HEK293 (cell line): ENCODE data around the gene TC2N.

ENCODE experiments used
- CTCF ChIA-PET: fragments of 350-600 bp; formaldehyde crosslinking; extraction: SDS; loops from one replicate; lab custom pipeline; 2021; ENCODE audit warnings: antibody characterized with exemption; lab: Yijun Ruan, JAX
- POLR2A ChIA-PET: fragments of 300-600 bp; formaldehyde crosslinking; extraction: SDS; loops from one replicate; lab custom pipeline; 2020; ENCODE audit warnings: antibody characterized with exemption, inconsistent platforms; lab: Yijun Ruan, JAX
- H3K27ac ChIP-seq: fragments of 200-500 bp; sonication (Bioruptor generic); 2 replicates; pipeline ENCODE4 v1.5.1; 2014; ENCODE audit warnings: low read depth, low read length, control low read depth, inconsistent platforms; ENCODE audit errors: extremely low read depth
- H3K36me3 ChIP-seq, 2 experiments: fragments of 200-500 bp in 1 of 2; sonication (Bioruptor generic) in 1 of 2; 1 replicate in 1 of 2; 2 replicates in 1 of 2; pipeline ENCODE4 v1.5.1; 2014 to 2017; ENCODE audit warnings: inconsistent platforms in 2 of 2, low read length in 2 of 2; ENCODE audit not compliant: control insufficient read depth in 2 of 2, insufficient read depth in 1 of 2
- H3K4me1 ChIP-seq: fragments of 200-500 bp; sonication (Bioruptor generic); 2 replicates; pipeline ENCODE4 v1.5.1; 2014; ENCODE audit warnings: mild to moderate bottlenecking, low read length, inconsistent platforms; ENCODE audit not compliant: control insufficient read depth, insufficient read depth
- H3K4me3 ChIP-seq: 2 replicates; pipeline ENCODE4 v1.5.1; 2011; ENCODE audit warnings: low read depth, mild to moderate bottlenecking, control low read depth, low read length, moderate library complexity
- H3K9me3 ChIP-seq: fragments of 200-500 bp; sonication (Bioruptor generic); 2 replicates; pipeline ENCODE4 v1.5.1; 2014; ENCODE audit warnings: low read depth, low read length, inconsistent platforms; ENCODE audit not compliant: control insufficient read depth, insufficient read depth
- BCL6B ChIP-seq: fragments of 450-650 bp; formaldehyde crosslinking; IDR thresholded peaks from 2 replicates; pipeline ENCODE4 v1.5.1; 2017; ENCODE audit warnings: missing biosample characterization, missing genetic modification characterization
- EGR2 ChIP-seq: fragments of 450-650 bp; formaldehyde crosslinking; IDR thresholded peaks from 2 replicates; pipeline ENCODE4 v1.5.1; 2016; ENCODE audit warnings: low read depth, missing biosample characterization, missing genetic modification characterization
- GLI2 ChIP-seq: fragments of 450-650 bp; formaldehyde crosslinking; IDR thresholded peaks from 2 replicates; pipeline ENCODE4; 2017; ENCODE audit warnings: missing biosample characterization, missing genetic modification characterization, low read depth, borderline replicate concordance
- GLI4 ChIP-seq: fragments of 450-650 bp; formaldehyde crosslinking; IDR thresholded peaks from 2 replicates; pipeline ENCODE4 v1.5.1; 2016; ENCODE audit warnings: missing biosample characterization, missing genetic modification characterization
- OVOL3 ChIP-seq: fragments of 450-650 bp; formaldehyde crosslinking; IDR thresholded peaks from 2 replicates; pipeline ENCODE4 v1.5.1; 2016; ENCODE audit warnings: missing biosample characterization, missing genetic modification characterization
- PRDM1 ChIP-seq: fragments of 450-650 bp; formaldehyde crosslinking; IDR thresholded peaks from 2 replicates; pipeline ENCODE4; 2016; ENCODE audit warnings: missing biosample characterization, missing genetic modification characterization
- TSHZ1 ChIP-seq: fragments of 450-650 bp; formaldehyde crosslinking; IDR thresholded peaks from 2 replicates; pipeline ENCODE4 v1.5.1; 2016; ENCODE audit warnings: missing biosample characterization, missing genetic modification characterization, borderline replicate concordance
- ZFP69B ChIP-seq: fragments of 450-650 bp; formaldehyde crosslinking; IDR thresholded peaks from 2 replicates; pipeline ENCODE4 v1.5.1; 2016; ENCODE audit warnings: missing biosample characterization, missing genetic modification characterization
- ZNF138 ChIP-seq: fragments of 450-650 bp; formaldehyde crosslinking; IDR thresholded peaks from 2 replicates; pipeline ENCODE4 v1.5.1; 2016; ENCODE audit warnings: missing biosample characterization, missing genetic modification characterization, borderline replicate concordance
- ZNF211 ChIP-seq: fragments of 450-650 bp; formaldehyde crosslinking; IDR thresholded peaks from 2 replicates; pipeline ENCODE4 v1.5.1; 2016; ENCODE audit warnings: low read depth, missing biosample characterization, missing genetic modification characterization
- ZNF221 ChIP-seq: fragments of 450-650 bp; formaldehyde crosslinking; IDR thresholded peaks from 2 replicates; pipeline ENCODE4 v1.5.1; 2017; ENCODE audit warnings: missing biosample characterization, missing genetic modification characterization, borderline replicate concordance
- ZNF223 ChIP-seq: fragments of 450-650 bp; formaldehyde crosslinking; IDR thresholded peaks from 2 replicates; pipeline ENCODE4 v1.5.1; 2016; ENCODE audit warnings: missing biosample characterization, missing genetic modification characterization
- ZNF266 ChIP-seq: fragments of 450-650 bp; formaldehyde crosslinking; IDR thresholded peaks from 2 replicates; pipeline ENCODE4 v1.5.1; 2016; ENCODE audit warnings: missing biosample characterization, missing genetic modification characterization, low read depth
- ZNF391 ChIP-seq: fragments of 450-650 bp; formaldehyde crosslinking; IDR thresholded peaks from 2 replicates; pipeline ENCODE4 v1.5.1; 2016; ENCODE audit warnings: low read depth, missing biosample characterization, missing genetic modification characterization, borderline replicate concordance
- ZNF426 ChIP-seq: fragments of 450-650 bp; formaldehyde crosslinking; IDR thresholded peaks from 2 replicates; pipeline ENCODE4 v1.5.1; 2017; ENCODE audit warnings: missing biosample characterization, missing genetic modification characterization, mild to moderate bottlenecking, inconsistent platforms, moderate library complexity
- ZNF510 ChIP-seq: fragments of 450-650 bp; formaldehyde crosslinking; IDR thresholded peaks from 2 replicates; pipeline ENCODE4 v1.5.1; 2018; ENCODE audit warnings: mild to moderate bottlenecking, missing genetic modification characterization, missing biosample characterization; ENCODE audit not compliant: insufficient replicate concordance
- ZNF518A ChIP-seq: fragments of 450-650 bp; formaldehyde crosslinking; conservative IDR thresholded peaks from 2 replicates; pipeline ENCODE4 v1.5.1; 2016; ENCODE audit warnings: low read depth, missing biosample characterization, missing genetic modification characterization
- ZNF623 ChIP-seq: fragments of 450-650 bp; formaldehyde crosslinking; IDR thresholded peaks from 2 replicates; pipeline ENCODE4 v1.5.1; 2016; ENCODE audit warnings: missing biosample characterization, missing genetic modification characterization
- ZNF626 ChIP-seq: fragments of 450-650 bp; sonication (Bioruptor Pico); formaldehyde crosslinking; IDR thresholded peaks from 2 replicates; pipeline ENCODE4 v1.5.1; 2018; ENCODE audit warnings: missing biosample characterization, missing genetic modification characterization, inconsistent platforms
- ZNF654 ChIP-seq: fragments of 450-650 bp; formaldehyde crosslinking; IDR thresholded peaks from 2 replicates; pipeline ENCODE4 v1.5.1; 2016; ENCODE audit warnings: low read depth, missing biosample characterization, missing genetic modification characterization
- ZNF701 ChIP-seq: fragments of 450-650 bp; formaldehyde crosslinking; IDR thresholded peaks from 2 replicates; pipeline ENCODE4 v1.5.1; 2016; ENCODE audit warnings: missing biosample characterization, missing genetic modification characterization
- TF ChIP-seq, protein P1 (sequence below): fragments of 450-650 bp; IDR thresholded peaks from 2 replicates; pipeline ENCODE4 v1.5.1; 2018; ENCODE audit warnings: missing biosample characterization, mild to moderate bottlenecking, missing genetic modification characterization
- TF ChIP-seq, protein P2 (sequence below): sonication (generic); formaldehyde crosslinking; IDR thresholded peaks from 2 replicates; pipeline ENCODE4 v1.8.1; 2022; ENCODE audit warnings: mild to moderate bottlenecking, moderate library complexity, missing genetic modification reagents

TC2N gene

DNA sequence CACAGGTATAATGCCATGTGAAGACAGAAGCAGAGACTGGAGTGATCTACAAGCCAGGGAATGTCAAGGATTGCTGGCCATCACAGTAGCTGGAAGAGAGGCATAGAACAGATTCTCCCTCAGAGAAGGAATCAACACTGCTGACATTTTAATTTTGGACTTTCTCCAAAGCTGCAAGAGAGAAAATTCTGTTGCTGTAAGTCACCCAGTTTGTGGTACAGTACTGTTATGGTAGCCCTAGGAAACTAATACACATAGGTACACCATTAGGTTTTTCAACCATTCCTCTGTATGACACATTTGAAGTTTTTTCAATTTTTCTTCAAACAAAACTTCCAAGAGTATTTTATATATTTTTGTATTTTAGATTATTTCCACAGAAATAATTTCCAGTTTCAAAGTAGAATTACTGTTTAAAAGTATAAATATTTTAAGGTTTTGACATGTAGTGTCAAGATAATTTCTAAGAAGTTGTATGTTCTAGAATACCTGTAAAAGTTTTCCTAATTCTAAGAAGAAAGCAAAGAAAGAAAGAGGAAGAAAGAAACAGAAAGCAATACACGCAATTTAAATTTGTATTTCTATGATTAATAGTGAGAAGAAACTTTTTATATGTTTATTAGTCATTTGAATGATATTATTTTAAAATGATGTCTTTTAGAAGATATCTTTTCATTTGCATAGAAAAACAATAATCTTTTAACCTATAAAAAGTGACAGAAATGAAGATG, 70.6 kb downstream of the TC2N start:
- POLR2A ChIA-PET = no interaction called here
- TF ChIP-seq TSHZ1 (tag by site-specific recombination) (no peak), ZNF391 (tag by site-specific recombination) (no peak), ZFP69B (tag by site-specific recombination) (no peak), OVOL3 (tag by site-specific recombination) (no peak), ZNF223 (tag by site-specific recombination) (no peak), ZNF701 (tag by site-specific recombination) (no peak), ZNF221 (no peak), GLI2 (tag by site-specific recombination) (no peak), EGR2 (tag by site-specific recombination) (no peak), ZNF138 (no peak), GLI4 (tag by site-specific recombination) (no peak), ZNF626 (no peak), ZNF623 (tag by site-specific recombination) (no peak), ZNF266 (no peak), ZNF211 (tag by site-specific recombination) (no peak), ZNF426 (tag by site-specific recombination) (no peak), BCL6B (no peak), PRDM1 (tag by site-specific recombination) (no peak)
- TF ChIP-seq, protein P1, sequence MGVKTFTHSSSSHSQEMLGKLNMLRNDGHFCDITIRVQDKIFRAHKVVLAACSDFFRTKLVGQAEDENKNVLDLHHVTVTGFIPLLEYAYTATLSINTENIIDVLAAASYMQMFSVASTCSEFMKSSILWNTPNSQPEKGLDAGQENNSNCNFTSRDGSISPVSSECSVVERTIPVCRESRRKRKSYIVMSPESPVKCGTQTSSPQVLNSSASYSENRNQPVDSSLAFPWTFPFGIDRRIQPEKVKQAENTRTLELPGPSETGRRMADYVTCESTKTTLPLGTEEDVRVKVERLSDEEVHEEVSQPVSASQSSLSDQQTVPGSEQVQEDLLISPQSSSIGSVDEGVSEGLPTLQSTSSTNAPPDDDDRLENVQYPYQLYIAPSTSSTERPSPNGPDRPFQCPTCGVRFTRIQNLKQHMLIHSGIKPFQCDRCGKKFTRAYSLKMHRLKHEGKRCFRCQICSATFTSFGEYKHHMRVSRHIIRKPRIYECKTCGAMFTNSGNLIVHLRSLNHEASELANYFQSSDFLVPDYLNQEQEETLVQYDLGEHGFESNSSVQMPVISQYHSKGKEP = no peak
- TF ChIP-seq, all 188 proteins: peak for 0
- no peaks in the 10 kb centered on the region for H3K9me3 ChIP-seq
- CTCF ChIA-PET = no interaction called here
- H3K27ac ChIP-seq = no peak overlapping the region
- H3K4me3 ChIP-seq = no peak overlapping the region
- H3K4me1 ChIP-seq = no peaks in the 10 kb centered on the region
- peaks cover 4% of the 10 kb centered on the region in 2 experiments for H3K36me3 ChIP-seq

- Histone ChIP-seq H3K4me3 (no peak overlapping the region), H3K36me3 (peaks cover 0 to 4% of the 10 kb centered on the region in 2 experiments; a peak in 2 of 3 replicates), H3K27ac (no peak overlapping the region), H3K4me1 (no peaks in the 10 kb centered on the region), H3K9me3 (no peaks in the 10 kb centered on the region)
- POLR2A ChIA-PET = no interaction called here
- CTCF ChIA-PET = interaction anchor here (0.8 kb wide), 1 partner anchor 8 kb away, joined by 3 read pairs; no protein-coding TSS in a partner anchor
- TF ChIP-seq ZNF518A (no peak), ZNF654 (tag by site-specific recombination) (no peak), ZNF510 (no peak)
- TF ChIP-seq, protein P2, sequence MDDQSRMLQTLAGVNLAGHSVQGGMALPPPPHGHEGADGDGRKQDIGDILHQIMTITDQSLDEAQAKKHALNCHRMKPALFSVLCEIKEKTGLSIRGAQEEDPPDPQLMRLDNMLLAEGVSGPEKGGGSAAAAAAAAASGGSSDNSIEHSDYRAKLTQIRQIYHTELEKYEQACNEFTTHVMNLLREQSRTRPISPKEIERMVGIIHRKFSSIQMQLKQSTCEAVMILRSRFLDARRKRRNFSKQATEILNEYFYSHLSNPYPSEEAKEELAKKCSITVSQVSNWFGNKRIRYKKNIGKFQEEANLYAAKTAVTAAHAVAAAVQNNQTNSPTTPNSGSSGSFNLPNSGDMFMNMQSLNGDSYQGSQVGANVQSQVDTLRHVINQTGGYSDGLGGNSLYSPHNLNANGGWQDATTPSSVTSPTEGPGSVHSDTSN (CRISPR knock-in tag) = no peak
Measured at GRCh38 chr14:91793704-91794103, 73.6 kb downstream of the TC2N start.
